Activated T-helper 1 cell treated with anti-CD3 and anti-CD28 coated beads, Interleukin-2, amount 50 U/mL, for 16 hours (primary cell): ENCODE data around the gene ZNF451.
"Not testable (repeated sequence)": the region's sequence is repeated elsewhere in the genome, so short reads cannot be mapped to it uniquely, and the experiment has no call there.

Source experiments
- DNase-seq, 2 donors: peaks; one replicate each; pipeline ENCODE4 v3.0.0-alpha.2; 2020; ENCODE audit warnings: low read depth in 1 of 2, low spot score in 1 of 2

ZNF451 gene

GRCh38 chr6:57089687-57090457 lies at the start of gene ZNF451:
Gene ZNF451, plus strand, starts transcription at chr6:57090188. Its CDS starts 66 bp downstream, at chr6:57090254.
- peak; percentile 91 to 94 for DNase-seq

- DNase-seq, result not testable (repeated sequence)
These were observed 45.9 kb upstream of the ZNF451 start for GRCh38 chr6:57044061-57044460.

GRCh38 chr6:57044568-57044967 lies 45.4 kb upstream of the ZNF451 start:
- DNase-seq, result no peak

GRCh38 chr6:57046332-57047256 lies 43.4 kb upstream of the ZNF451 start, which contains the start of gene KIAA1586:
Gene KIAA1586, plus strand, starts transcription at chr6:57046693. Its CDS starts 63 bp downstream, at chr6:57046756.
- DNase-seq, result peak; percentile 51 to 65

GRCh38 chr6:57047257-57047585 lies 42.8 kb upstream of the ZNF451 start:
- DNase-seq, result not testable (repeated sequence)

- not testable (repeated sequence) for DNase-seq
These were observed 42.1 kb upstream of the ZNF451 start for GRCh38 chr6:57047859-57048258.

GRCh38 chr6:57048577-57048976 lies 41.4 kb upstream of the ZNF451 start:
- DNase-seq, result no peak

GRCh38 chr6:57063847-57064246 lies 26.1 kb upstream of the ZNF451 start:
- no peak for DNase-seq

GRCh38 chr6:57064809-57065208 lies 25.2 kb upstream of the ZNF451 start:
- DNase-seq, result no peak

GRCh38 chr6:57068061-57068460 lies 21.9 kb upstream of the ZNF451 start:
- no peak for DNase-seq

GRCh38 chr6:57069228-57069627 lies 20.8 kb upstream of the ZNF451 start:
- DNase-seq, result no peak

- DNase-seq, result no peak
These were observed 20.1 kb upstream of the ZNF451 start for GRCh38 chr6:57069920-57070331.

GRCh38 chr6:57072108-57072507 lies 17.9 kb upstream of the ZNF451 start:
- DNase-seq, result no peak

- no peak for DNase-seq
These were observed 15.6 kb upstream of the ZNF451 start for GRCh38 chr6:57074383-57074782.

- DNase-seq, result no peak
These were observed 14.9 kb upstream of the ZNF451 start for GRCh38 chr6:57075092-57075491.

- no peak for DNase-seq
These were observed 11.3 kb upstream of the ZNF451 start for GRCh38 chr6:57078531-57079207.

- DNase-seq, result no peak
These were observed 4.5 kb upstream of the ZNF451 start for GRCh38 chr6:57085471-57085870.

GRCh38 chr6:57086843-57087242 lies 3.1 kb upstream of the ZNF451 start:
- DNase-seq, result no peak

- no peak for DNase-seq
These were observed 2.1 kb upstream of the ZNF451 start for GRCh38 chr6:57087916-57088315.

- DNase-seq, result no peak
These were observed 723 bp upstream of the ZNF451 start for GRCh38 chr6:57089265-57089664.

GRCh38 chr6:57090458-57091067 lies 575 bp downstream of the ZNF451 start:
- DNase-seq, result not testable (repeated sequence)
